H1 (cell line): ENCODE results near the gene CELF6. TPM values are rescaled to one million over a fixed set of nuclear protein-coding genes. Genes with fewer than 3 reads are reported as not detected.

Source experiments
- CTCF ChIA-PET: fragments of 300-600 bp; sonication (Branson Sonifier 250); formaldehyde crosslinking; loops from one replicate; lab custom pipeline; 2021; ENCODE audit not compliant: partially characterized antibody; lab: Charles Lee
- POLR2A ChIA-PET: fragments of 300-600 bp; sonication (Branson Sonifier 250); formaldehyde crosslinking; loops from one replicate; lab custom pipeline; 2021; ENCODE audit warnings: inconsistent platforms; ENCODE audit not compliant: partially characterized antibody; lab: Charles Lee
- DNase-seq, 2 experiments: peaks; one replicate each; pipeline versions ENCODE4 v3.0.0 to v3.0.0-alpha.2; 2010 to 2022; ENCODE audit warnings: low spot score in 2 of 2, low read depth in 1 of 2, mixed read lengths in 1 of 2
- FAIRE-seq: peaks from 2 replicates; lab custom pipeline; 2011; peaks lifted over from hg19 to GRCh38; lab: Jason Lieb, UNC
- H2AFZ ChIP-seq: 2 replicates; pipeline ENCODE4 v1.8.1; 2012; ENCODE audit warnings: low read length, inconsistent platforms
- H2AK5ac ChIP-seq: 2 replicates; pipeline ENCODE4 v1.6.1; 2013; ENCODE audit warnings: low read depth, low read length
- H2BK120ac ChIP-seq: replicated peaks from 2 replicates; pipeline ENCODE3; 2013; ENCODE audit warnings: low read depth, low read length, inconsistent platforms
- H2BK12ac ChIP-seq: 2 replicates; pipeline ENCODE4 v1.6.1; 2013; ENCODE audit warnings: low read depth, low read length
- H2BK15ac ChIP-seq: 2 replicates; pipeline ENCODE4 v1.6.1; 2013; ENCODE audit warnings: low read length
- H2BK20ac ChIP-seq: 2 replicates; pipeline ENCODE4 v1.6.1; 2013; ENCODE audit warnings: low read length
- H2BK5ac ChIP-seq: 2 replicates; pipeline ENCODE4 v1.6.1; 2013; ENCODE audit warnings: low read depth, low read length
- H3K14ac ChIP-seq: 2 replicates; pipeline ENCODE4 v1.6.1; 2013; ENCODE audit warnings: inconsistent platforms; ENCODE audit not compliant: insufficient read length
- H3K18ac ChIP-seq: 2 replicates; pipeline ENCODE4 v1.6.1; 2013; ENCODE audit warnings: low read length; ENCODE audit errors: extremely low read depth
- H3K23ac ChIP-seq: 2 replicates; pipeline ENCODE4 v1.6.1; 2013; ENCODE audit warnings: inconsistent platforms; ENCODE audit not compliant: insufficient read length
- H3K23me2 ChIP-seq: 2 replicates; pipeline ENCODE4 v1.6.1; 2013; ENCODE audit warnings: low read depth, low read length
- H3K27ac ChIP-seq: 2 replicates; pipeline ENCODE4 v1.6.1; 2011; ENCODE audit warnings: low read depth, low read length, inconsistent platforms
- H3K27me3 ChIP-seq, 4 experiments: replicated peaks in 1 of 4; 1 replicate in 1 of 4; 2 replicates in 3 of 4; pipeline versions ENCODE4 v1.6.1 to v1.8.1; 2011 to 2013; ENCODE audit warnings: low read length in 3 of 4, mild to moderate bottlenecking in 3 of 4, inconsistent platforms in 2 of 4, mixed read lengths in 2 of 4, moderate library complexity in 1 of 4; ENCODE audit not compliant: control insufficient read depth in 3 of 4, insufficient read depth in 3 of 4; ENCODE audit errors: extremely low read depth in 1 of 4
- H3K36me3 ChIP-seq, 4 experiments: 2 replicates each; pipeline versions ENCODE4 v1.6.1 to v1.8.1; 2011 to 2013; ENCODE audit warnings: mild to moderate bottlenecking in 4 of 4, low read length in 3 of 4, moderate library complexity in 2 of 4, control low read depth in 1 of 4, inconsistent platforms in 1 of 4; ENCODE audit not compliant: insufficient read depth in 4 of 4, control insufficient read depth in 2 of 4
- H3K4ac ChIP-seq: replicated peaks from 2 replicates; pipeline ENCODE3; 2013; ENCODE audit warnings: low read length, low read depth, mixed read lengths, inconsistent platforms; ENCODE audit not compliant: insufficient read length
- H3K4me1 ChIP-seq, 4 experiments: replicated peaks in 1 of 4; 1 replicate in 1 of 4; 2 replicates in 3 of 4; pipeline versions ENCODE4 v1.6.1 to v1.8.1; 2011 to 2013; ENCODE audit warnings: low read length in 3 of 4, inconsistent platforms in 2 of 4, mixed read lengths in 1 of 4; ENCODE audit not compliant: insufficient read depth in 4 of 4, control insufficient read depth in 3 of 4
- H3K4me2 ChIP-seq, 2 experiments: 2 replicates each; pipeline versions ENCODE4 v1.6.1 to v1.8.1; 2011 to 2013; ENCODE audit warnings: low read depth in 2 of 2, low read length in 2 of 2, control low read depth in 1 of 2, inconsistent platforms in 1 of 2, mild to moderate bottlenecking in 1 of 2; ENCODE audit not compliant: insufficient read depth in 1 of 2
- H3K4me3 ChIP-seq, 4 experiments: fragments of 200-600, 300-600 bp in 1 of 4; sonication (generic), shearing (Covaris generic), sonication (Bioruptor Twin) in 1 of 4; 2 replicates each; pipeline versions ENCODE4 v1.5.1 to v1.8.1; 2011 to 2016; ENCODE audit warnings: low read length in 4 of 4, low read depth in 3 of 4, control low read depth in 2 of 4, inconsistent platforms in 2 of 4, mild to moderate bottlenecking in 2 of 4, mixed read lengths in 1 of 4, moderate library complexity in 1 of 4; ENCODE audit not compliant: insufficient read depth in 2 of 4; ENCODE audit errors: extremely low read depth in 1 of 4
- H3K56ac ChIP-seq: replicated peaks from 2 replicates; pipeline ENCODE3; 2013; ENCODE audit warnings: low read depth, mild to moderate bottlenecking, mixed read lengths, low read length, inconsistent platforms; ENCODE audit not compliant: insufficient read length
- H3K79me1 ChIP-seq: 2 replicates; pipeline ENCODE4 v1.6.1; 2013; ENCODE audit warnings: low read depth, low read length, control low read depth
- H3K79me2 ChIP-seq, 2 experiments: 2 replicates each; pipeline versions ENCODE4 v1.6.1 to v1.8.1; 2012 to 2013; ENCODE audit warnings: low read length in 2 of 2, mild to moderate bottlenecking in 2 of 2, inconsistent platforms in 1 of 2; ENCODE audit not compliant: insufficient read depth in 2 of 2, control insufficient read depth in 1 of 2
- H3K9ac ChIP-seq, 4 experiments: replicated peaks in 1 of 4; 1 replicate in 1 of 4; 2 replicates in 3 of 4; pipeline versions ENCODE4 v1.6.1 to v1.8.1; 2011 to 2013; ENCODE audit warnings: low read depth in 3 of 4, low read length in 3 of 4, control low read depth in 2 of 4, mild to moderate bottlenecking in 2 of 4, moderate library complexity in 2 of 4, inconsistent platforms in 1 of 4; ENCODE audit errors: extremely low read depth in 1 of 4
- H3K9me3 ChIP-seq, 2 experiments: 2 replicates each; pipeline versions ENCODE4 v1.6.1 to v1.8.1; 2012 to 2013; ENCODE audit warnings: mild to moderate bottlenecking in 2 of 2, moderate library complexity in 2 of 2, control low read depth in 1 of 2, inconsistent platforms in 1 of 2, low read depth in 1 of 2, low read length in 1 of 2, mixed read lengths in 1 of 2; ENCODE audit not compliant: insufficient read depth in 2 of 2
- H4K20me1 ChIP-seq, 2 experiments: replicated peaks in 1 of 2; 2 replicates each; pipeline versions ENCODE3 to v1.8.1; 2011 to 2013; ENCODE audit warnings: inconsistent platforms in 2 of 2, low read length in 2 of 2, mild to moderate bottlenecking in 1 of 2; ENCODE audit not compliant: insufficient read depth in 2 of 2, control insufficient read depth in 1 of 2
- H4K5ac ChIP-seq: 2 replicates; pipeline ENCODE4 v1.6.1; 2013; ENCODE audit warnings: low read length, low read depth, mixed read lengths, inconsistent platforms; ENCODE audit not compliant: insufficient read length
- H4K8ac ChIP-seq: 2 replicates; pipeline ENCODE4 v1.8.0; 2013; ENCODE audit warnings: mild to moderate bottlenecking, moderate library complexity, low read length, inconsistent platforms; ENCODE audit not compliant: insufficient read depth; ENCODE audit errors: extremely low read depth
- H4K91ac ChIP-seq: replicated peaks from 2 replicates; pipeline ENCODE3; 2013; ENCODE audit warnings: low read length, mixed read lengths, inconsistent platforms; ENCODE audit not compliant: insufficient read length
- BACH1 ChIP-seq: IDR thresholded peaks from 2 replicates; pipeline ENCODE4 v1.6.1; 2012; ENCODE audit warnings: low read length, improper control_type of control experiment
- BRCA1 ChIP-seq: IDR thresholded peaks from 2 replicates; pipeline ENCODE4 v1.6.1; 2012; ENCODE audit warnings: low read depth, low read length, improper control_type of control experiment
- CEBPB ChIP-seq: IDR thresholded peaks from 2 replicates; pipeline ENCODE4 v1.6.1; 2012; ENCODE audit warnings: low read depth, low read length
- CHD2 ChIP-seq: IDR thresholded peaks from 2 replicates; pipeline ENCODE4 v1.6.1; 2012; ENCODE audit warnings: low read length, improper control_type of control experiment
- CREB1 ChIP-seq: IDR thresholded peaks from 2 replicates; pipeline ENCODE4 v1.6.1; 2012; ENCODE audit warnings: inconsistent platforms
- EGR1 ChIP-seq: IDR thresholded peaks from 2 replicates; pipeline ENCODE4 v1.6.1; 2011; ENCODE audit warnings: low read depth, low read length, borderline replicate concordance
- EZH2 ChIP-seq: fragments of 200-600 bp; sonication (generic); IDR thresholded peaks from 2 replicates; pipeline ENCODE4 v1.7.1; 2012; ENCODE audit warnings: low read depth, mild to moderate bottlenecking, moderate library complexity, low read length, inconsistent platforms; ENCODE audit not compliant: severe bottlenecking
- KDM1A ChIP-seq: fragments of 200-600, 300-600 bp; sonication (generic); IDR thresholded peaks from 2 replicates; pipeline ENCODE4 v1.7.1; 2016; ENCODE audit warnings: mild to moderate bottlenecking, low read length, borderline replicate concordance
- PHF8 ChIP-seq: fragments of 200-600 bp; sonication (generic); conservative IDR thresholded peaks from 2 replicates; pipeline ENCODE4 v1.7.1; 2012; ENCODE audit warnings: low read depth, mild to moderate bottlenecking, inconsistent platforms, low read length, moderate library complexity
- RBBP5 ChIP-seq: IDR thresholded peaks from 2 replicates; pipeline ENCODE4 v1.7.1; 2012; ENCODE audit warnings: low read depth, mild to moderate bottlenecking, inconsistent platforms, low read length, moderate library complexity, borderline replicate concordance
- RXRA ChIP-seq: IDR thresholded peaks from 2 replicates; pipeline ENCODE4 v1.6.1; 2011; ENCODE audit warnings: low read depth, mild to moderate bottlenecking, low read length, moderate library complexity; ENCODE audit not compliant: insufficient read depth
- SRF ChIP-seq: IDR thresholded peaks from 2 replicates; pipeline ENCODE4 v1.6.1; 2011; ENCODE audit warnings: mild to moderate bottlenecking, low read depth, low read length, moderate library complexity
- SUZ12 ChIP-seq: fragments of 200-600 bp; sonication (generic); IDR thresholded peaks from 2 replicates; pipeline ENCODE4 v1.6.1; 2012; ENCODE audit warnings: mild to moderate bottlenecking, inconsistent platforms, low read length, moderate library complexity, mixed read lengths
- polyA plus RNA-seq, 7 experiments: library from polyadenylated mRNA; depleted of rRNA in 3 of 7; stranded (reverse) in 5 of 7; unstranded in 2 of 7; fragments of >200 nt in 5 of 7; fragments of 200-250 nt in 2 of 7; gene quantifications; 1 replicate in 5 of 7; 2 replicates in 1 of 7; 4 replicates in 1 of 7; pipeline versions ENCODE4 v1.2.1 to v1.2.3, GENCODE V29; 2011 to 2013; ENCODE audit warnings: missing spikeins in 2 of 7, mixed read lengths in 2 of 7
- total RNA-seq: library from RNA; stranded (reverse); fragmentation: NEBNext Ultra II Directional; extraction: Animal tissue kit (Norgen Biotek cat#: 25700); gene quantifications from 2 replicates; pipeline ENCODE4 v1.2.1, GENCODE V29; 2021

CELF6 gene
- total and polyA plus RNA-seq, 2 of the 8 experiments (the other 6 are each of a cell fraction or from before 2014, with no cell fraction given): 0.09 to 0.19 TPM

- Histone ChIP-seq H4K91ac (no peak overlapping the region), H2BK120ac (no peak overlapping the region), H2AK5ac (no peak overlapping the region), H3K9me3 (no peaks in the 10 kb centered on the region), H3K79me1 (no peaks in the 10 kb centered on the region), H2BK12ac (no peak overlapping the region), H3K23me2 (peaks cover 4% of the 10 kb centered on the region), H3K9ac (no peak overlapping the region), H4K20me1 (no peaks in the 10 kb centered on the region), H3K79me2 (peaks cover 0 to 6% of the 10 kb centered on the region in 2 experiments; a peak in 1 of 4 replicates), H2BK20ac (no peak overlapping the region), H3K4me2 (no peak overlapping the region), H2AFZ (no peak overlapping the region), H3K4me1 (peaks cover 0 to 5% (median 3%) of the 10 kb centered on the region in 4 experiments; a peak in 4 of 7 replicates), H3K18ac (no peak overlapping the region), H2BK5ac (no peak overlapping the region), H4K5ac (no peak overlapping the region), H4K8ac (no peak overlapping the region), H3K27ac (no peak overlapping the region), H3K4ac (no peak overlapping the region), H3K56ac (no peak overlapping the region), H2BK15ac (no peak overlapping the region), H3K4me3 (no peak overlapping the region), H3K14ac (no peak overlapping the region), H3K36me3 (no peaks in the 10 kb centered on the region), H3K23ac (no peak overlapping the region), H3K27me3 (no peaks in the 10 kb centered on the region; a peak in 2 of 7 replicates)
- FAIRE-seq (no peak), DNase-seq (no peak)
- ChIA-PET POLR2A (no interaction called here), CTCF (interaction anchor here (2.6 kb wide), 1 partner anchor 11 kb away, joined by 20 read pairs; no protein-coding TSS in a partner anchor)
- TF ChIP-seq EZH2: no peak
- TF ChIP-seq SUZ12: no peak
- TF ChIP-seq RBBP5: no peak
- no peak for TF ChIP-seq RXRA
- TF ChIP-seq BACH1: no peak
- TF ChIP-seq KDM1A: no peak
- no peak for TF ChIP-seq BRCA1
- TF ChIP-seq SRF: no peak
- no peak for TF ChIP-seq EGR1
- no peak for TF ChIP-seq PHF8
- TF ChIP-seq CREB1: no peak
- no peak for TF ChIP-seq CEBPB
- no peak for TF ChIP-seq CHD2
Observed at GRCh38 chr15:72276326-72276700, 43.6 kb downstream of the CELF6 start.
